Measurements from ENCODE around the gene PSAPL1. TPM values are rescaled to one million over a fixed set of nuclear protein-coding genes. Genes with fewer than 3 reads are reported as not detected.

PSAPL1 gene
- polyA plus RNA-seq, 1 of the 3 experiments (the other 2 are of a cell fraction) = 0.03 TPM

- no peak overlapping the region for H3K9ac ChIP-seq
- DNase-seq = no peak
- no peak overlapping the region for H3K4me3 ChIP-seq (ENCODE audit: low read depth in 2 of 2, low read length in 1 of 2)
- no peak overlapping the region for H2AFZ ChIP-seq (ENCODE audit: low read depth)
- H3K4me1 ChIP-seq (ENCODE audit: control insufficient read depth in 1 of 2, insufficient read depth in 2 of 2, low read depth in 1 of 2, low read length in 1 of 2) = peaks cover 0 to 24% of the 10 kb centered on the region in 2 experiments; a peak in 1 of 4 replicates
- ChIA-PET POLR2A (no interaction called here), CTCF (interaction anchor here (0.9 kb wide), 1 partner anchor 192 kb away, joined by 3 read pairs; no protein-coding TSS in a partner anchor)
- H3F3A ChIP-seq (replicated peaks; ENCODE audit: insufficient read depth) = no peaks in the 10 kb centered on the region
- no peaks in the 10 kb centered on the region for H3K27me3 ChIP-seq (ENCODE audit: insufficient read depth)
- no peaks in the 10 kb centered on the region for H3K36me3 ChIP-seq (replicated peaks in 1 of 2; ENCODE audit: control insufficient read depth in 1 of 2, insufficient read depth in 2 of 2, low read length in 1 of 2)
- no peak for TF ChIP-seq YY1 (IDR thresholded peaks at IDR 0.05; ENCODE audit: low read depth)
- TF ChIP-seq, protein P1, sequence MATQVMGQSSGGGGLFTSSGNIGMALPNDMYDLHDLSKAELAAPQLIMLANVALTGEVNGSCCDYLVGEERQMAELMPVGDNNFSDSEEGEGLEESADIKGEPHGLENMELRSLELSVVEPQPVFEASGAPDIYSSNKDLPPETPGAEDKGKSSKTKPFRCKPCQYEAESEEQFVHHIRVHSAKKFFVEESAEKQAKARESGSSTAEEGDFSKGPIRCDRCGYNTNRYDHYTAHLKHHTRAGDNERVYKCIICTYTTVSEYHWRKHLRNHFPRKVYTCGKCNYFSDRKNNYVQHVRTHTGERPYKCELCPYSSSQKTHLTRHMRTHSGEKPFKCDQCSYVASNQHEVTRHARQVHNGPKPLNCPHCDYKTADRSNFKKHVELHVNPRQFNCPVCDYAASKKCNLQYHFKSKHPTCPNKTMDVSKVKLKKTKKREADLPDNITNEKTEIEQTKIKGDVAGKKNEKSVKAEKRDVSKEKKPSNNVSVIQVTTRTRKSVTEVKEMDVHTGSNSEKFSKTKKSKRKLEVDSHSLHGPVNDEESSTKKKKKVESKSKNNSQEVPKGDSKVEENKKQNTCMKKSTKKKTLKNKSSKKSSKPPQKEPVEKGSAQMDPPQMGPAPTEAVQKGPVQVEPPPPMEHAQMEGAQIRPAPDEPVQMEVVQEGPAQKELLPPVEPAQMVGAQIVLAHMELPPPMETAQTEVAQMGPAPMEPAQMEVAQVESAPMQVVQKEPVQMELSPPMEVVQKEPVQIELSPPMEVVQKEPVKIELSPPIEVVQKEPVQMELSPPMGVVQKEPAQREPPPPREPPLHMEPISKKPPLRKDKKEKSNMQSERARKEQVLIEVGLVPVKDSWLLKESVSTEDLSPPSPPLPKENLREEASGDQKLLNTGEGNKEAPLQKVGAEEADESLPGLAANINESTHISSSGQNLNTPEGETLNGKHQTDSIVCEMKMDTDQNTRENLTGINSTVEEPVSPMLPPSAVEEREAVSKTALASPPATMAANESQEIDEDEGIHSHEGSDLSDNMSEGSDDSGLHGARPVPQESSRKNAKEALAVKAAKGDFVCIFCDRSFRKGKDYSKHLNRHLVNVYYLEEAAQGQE (IDR thresholded peaks at IDR 0.05; ENCODE audit: low read depth, low read length) = no peak
- TF ChIP-seq MXI1 (IDR thresholded peaks at IDR 0.05; ENCODE audit: low read depth, low read length) = no peak
- TF ChIP-seq FOXJ3 (CRISPR knock-in tag; IDR thresholded peaks at IDR 0.05) = no peak
- no peaks in the 10 kb centered on the region for H4K20me1 ChIP-seq (ENCODE audit: insufficient read depth)
- H3K9me2 ChIP-seq = no peaks in the 10 kb centered on the region
- H3K9me3 ChIP-seq = no peaks in the 10 kb centered on the region
- no peak overlapping the region for H3K27ac ChIP-seq (ENCODE audit: low read depth in 2 of 2, low read length in 1 of 2)
- no peaks in the 10 kb centered on the region for H3K79me2 ChIP-seq (ENCODE audit: insufficient read depth)
- WGBS (ENCODE audit: low lambda C conversion rate) = 70% methylated on average over 9 of the region's 9 CpGs
- H3K4me2 ChIP-seq = no peak overlapping the region
Measured at GRCh38 chr4:7465017-7465416, 30.3 kb upstream of the PSAPL1 start.

DNA sequence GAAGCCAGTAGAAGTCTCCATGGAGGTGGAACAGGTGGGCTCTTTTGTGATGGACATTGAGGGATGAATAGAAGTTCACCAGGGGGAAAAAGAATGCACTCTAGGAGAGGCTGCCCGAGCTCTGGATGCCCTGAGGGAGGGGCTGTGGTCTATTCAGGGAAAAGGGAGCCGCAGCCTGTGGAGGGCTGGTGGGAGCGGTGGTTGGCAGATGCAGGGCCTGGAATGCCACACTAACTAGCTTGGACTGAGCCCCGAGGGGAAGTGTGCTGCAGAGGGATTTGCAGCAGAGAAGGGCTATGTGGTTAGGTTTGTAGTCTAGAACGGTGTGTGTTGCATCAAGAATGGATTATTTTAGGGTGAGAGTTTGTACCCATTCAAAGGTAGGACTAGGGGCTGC lies 29.5 kb upstream of the PSAPL1 start:
- Histone ChIP-seq H3K4me2 (no peak overlapping the region), H3K36me3 (replicated peaks in 1 of 2; ENCODE audit: control insufficient read depth in 1 of 2, insufficient read depth in 2 of 2, low read length in 1 of 2) (no peaks in the 10 kb centered on the region), H3K9me2 (no peaks in the 10 kb centered on the region), H3F3A (replicated peaks; ENCODE audit: insufficient read depth) (no peaks in the 10 kb centered on the region), H2AFZ (ENCODE audit: low read depth) (no peak overlapping the region), H3K9ac (no peak overlapping the region), H3K4me1 (ENCODE audit: control insufficient read depth in 1 of 2, insufficient read depth in 2 of 2, low read depth in 1 of 2, low read length in 1 of 2) (peaks cover 0 to 24% of the 10 kb centered on the region in 2 experiments; a peak in 1 of 4 replicates), H3K79me2 (ENCODE audit: insufficient read depth) (no peaks in the 10 kb centered on the region), H3K4me3 (ENCODE audit: low read depth in 2 of 2, low read length in 1 of 2) (no peak overlapping the region), H3K9me3 (no peaks in the 10 kb centered on the region), H3K27me3 (ENCODE audit: insufficient read depth) (no peaks in the 10 kb centered on the region), H3K27ac (ENCODE audit: low read depth in 2 of 2, low read length in 1 of 2) (no peak overlapping the region), H4K20me1 (ENCODE audit: insufficient read depth) (no peaks in the 10 kb centered on the region)
- TF ChIP-seq RXRA (IDR thresholded peaks at IDR 0.05; ENCODE audit: borderline replicate concordance, low read depth) = no peak
- TF ChIP-seq USF2 (IDR thresholded peaks at IDR 0.05; ENCODE audit: borderline replicate concordance, low read depth, low read length) = no peak
- no peak for TF ChIP-seq FOXM1 (IDR thresholded peaks at IDR 0.05; ENCODE audit: low read depth)
- no peak for TF ChIP-seq NFIC (IDR thresholded peaks at IDR 0.05; ENCODE audit: borderline replicate concordance)
- TF ChIP-seq, protein P2, sequence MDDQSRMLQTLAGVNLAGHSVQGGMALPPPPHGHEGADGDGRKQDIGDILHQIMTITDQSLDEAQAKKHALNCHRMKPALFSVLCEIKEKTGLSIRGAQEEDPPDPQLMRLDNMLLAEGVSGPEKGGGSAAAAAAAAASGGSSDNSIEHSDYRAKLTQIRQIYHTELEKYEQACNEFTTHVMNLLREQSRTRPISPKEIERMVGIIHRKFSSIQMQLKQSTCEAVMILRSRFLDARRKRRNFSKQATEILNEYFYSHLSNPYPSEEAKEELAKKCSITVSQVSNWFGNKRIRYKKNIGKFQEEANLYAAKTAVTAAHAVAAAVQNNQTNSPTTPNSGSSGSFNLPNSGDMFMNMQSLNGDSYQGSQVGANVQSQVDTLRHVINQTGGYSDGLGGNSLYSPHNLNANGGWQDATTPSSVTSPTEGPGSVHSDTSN (IDR thresholded peaks at IDR 0.05) = no peak
- no peak for TF ChIP-seq JUND (IDR thresholded peaks at IDR 0.05)
- TF ChIP-seq NRF1 (IDR thresholded peaks at IDR 0.05; ENCODE audit: low read depth, low read length) = no peak
- no peak for TF ChIP-seq MXI1 (IDR thresholded peaks at IDR 0.05; ENCODE audit: low read depth, low read length)
- TF ChIP-seq IRF3 (IDR thresholded peaks at IDR 0.05; ENCODE audit: low read depth, low read length) = no peak
- WGBS (ENCODE audit: low lambda C conversion rate) = 57% methylated on average over 5 of the region's 5 CpGs
- no peak for DNase-seq
- ChIA-PET CTCF (interaction anchor here (0.9 kb wide), 1 partner anchor 192 kb away, joined by 3 read pairs; no protein-coding TSS in a partner anchor), POLR2A (no interaction called here)
